ENCODE measurements around the gene MYO7B.
"Not testable (repeated sequence)": the region's sequence is repeated elsewhere in the genome, so short reads cannot be mapped to it uniquely, and the experiment has no call there.

The MYO7B gene

DNA sequence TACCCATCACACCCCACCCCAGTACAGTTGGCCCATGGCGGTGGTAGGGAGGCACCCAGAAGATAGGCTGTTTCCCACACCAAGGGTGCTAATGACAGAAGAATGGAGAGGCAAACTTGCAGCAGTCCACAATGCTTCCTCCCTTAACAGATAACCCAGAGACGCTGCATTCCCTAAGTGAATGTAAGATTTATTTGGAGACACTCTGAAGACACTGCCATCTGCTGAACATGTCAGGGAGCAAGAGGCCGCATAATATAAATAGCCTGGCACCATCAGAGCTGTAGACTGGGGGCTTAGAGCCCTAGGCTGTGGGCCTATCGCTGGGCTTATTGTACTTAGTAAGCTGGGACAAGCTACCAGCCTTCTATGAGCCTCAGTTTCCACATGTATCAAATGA lies 7.0 kb upstream of the MYO7B start:
- Mint-ChIP-seq H3K36me3 (ENCODE audit: low read depth) (peaks cover 22% of the 10 kb centered on the region), H3K4me1 (ENCODE audit: low read depth) (peaks cover 26% of the 10 kb centered on the region), H3K9me3 (peaks cover 8% of the 10 kb centered on the region), H3K27ac (no peak overlapping the region), H3K27me3 (no peaks in the 10 kb centered on the region), H3K4me3 (no peak overlapping the region)
- intact Hi-C loops (cut with micrococcal nuclease), result loop anchor here (5.0 to 10.0 kb wide), 2 partner anchors 34 to 106 kb away; no protein-coding TSS in a partner anchor

DNA sequence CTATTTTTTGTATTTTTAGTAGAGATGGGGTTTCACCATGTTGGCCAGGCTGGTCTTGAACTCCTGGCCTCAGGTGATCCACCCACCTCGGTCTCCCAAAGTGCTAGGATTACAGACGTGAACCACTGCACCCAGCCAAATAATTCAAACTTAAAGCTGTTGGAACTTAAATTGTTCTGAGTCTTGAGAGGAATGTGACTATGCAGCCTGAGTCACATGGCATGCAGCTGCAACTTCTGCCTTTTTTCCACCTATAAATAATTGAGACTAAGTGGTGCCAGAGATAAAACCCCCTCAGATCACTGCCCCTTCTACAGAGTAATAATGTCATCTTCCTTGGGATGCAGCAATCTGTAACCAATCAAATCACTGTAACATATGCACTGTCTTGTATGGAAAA lies 6.1 kb upstream of the MYO7B start:
- H3K4me3 Mint-ChIP-seq, result not testable (repeated sequence)

DNA sequence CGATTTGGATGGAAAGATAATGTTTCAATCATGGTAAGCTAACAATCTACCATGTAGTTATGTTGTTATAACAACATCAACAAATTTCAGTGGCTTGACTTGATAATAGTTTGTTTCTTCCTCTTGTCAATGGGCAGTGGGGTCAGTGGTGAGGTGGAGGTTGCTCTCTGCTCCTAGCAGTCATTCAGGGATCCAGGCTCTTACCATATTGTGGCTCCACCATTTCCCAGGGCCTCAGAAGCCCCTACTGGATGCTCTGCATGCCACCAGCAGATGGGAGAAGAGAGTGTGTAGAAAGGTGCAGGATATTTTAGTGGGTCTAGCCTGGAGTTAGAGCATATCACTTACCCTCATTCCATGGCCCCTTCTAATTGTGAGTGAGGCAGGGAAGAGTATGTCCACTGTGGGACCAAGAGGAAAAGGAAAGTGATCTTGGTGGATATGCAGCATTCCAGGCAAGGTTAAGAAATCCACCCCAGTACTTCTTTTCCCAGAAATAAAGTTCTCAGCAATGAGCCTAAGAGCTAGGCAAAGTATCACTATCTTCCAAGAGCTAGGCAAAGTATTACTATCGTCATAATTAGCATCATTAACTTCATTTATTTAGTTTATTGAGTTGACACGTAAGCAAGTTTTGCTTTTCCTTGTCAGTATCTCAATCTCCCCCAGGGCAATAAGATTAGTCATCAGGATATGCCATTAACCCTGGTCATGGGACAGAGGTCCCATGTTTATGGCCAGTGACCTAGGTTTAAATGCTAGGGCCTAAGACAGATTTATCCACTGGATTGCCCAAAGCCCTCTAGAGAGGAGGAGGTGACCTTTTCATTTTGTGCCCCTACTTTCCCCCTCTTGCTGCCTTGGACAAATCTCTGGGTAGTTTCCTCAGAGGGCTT lies 5.0 kb upstream of the MYO7B start:
- H3K27ac Mint-ChIP-seq, result no peak overlapping the region
- peaks cover 10% of the 10 kb centered on the region for H3K4me1 Mint-ChIP-seq (ENCODE audit: low read depth)
- H3K36me3 Mint-ChIP-seq (ENCODE audit: low read depth), result peaks cover 16% of the 10 kb centered on the region
- no peak overlapping the region for H3K4me3 Mint-ChIP-seq
- intact Hi-C loops (cut with micrococcal nuclease), result no loop called here
- peaks cover 8% of the 10 kb centered on the region for H3K9me3 Mint-ChIP-seq
- H3K27me3 Mint-ChIP-seq, result peaks cover 4% of the 10 kb centered on the region

More for the DNA sequence above, 6.1 kb upstream of the MYO7B start:
- H3K4me1 Mint-ChIP-seq (ENCODE audit: low read depth), result peaks cover 20% of the 10 kb centered on the region
- not testable (repeated sequence) for H3K9me3 Mint-ChIP-seq, H3K27ac Mint-ChIP-seq, H3K27me3 Mint-ChIP-seq
- H3K36me3 Mint-ChIP-seq (ENCODE audit: low read depth), result peaks cover 18% of the 10 kb centered on the region
- intact Hi-C loops (cut with micrococcal nuclease), result loop anchor here (5.0 to 10.0 kb wide), 2 partner anchors 33 to 105 kb away; no protein-coding TSS in a partner anchor

DNA sequence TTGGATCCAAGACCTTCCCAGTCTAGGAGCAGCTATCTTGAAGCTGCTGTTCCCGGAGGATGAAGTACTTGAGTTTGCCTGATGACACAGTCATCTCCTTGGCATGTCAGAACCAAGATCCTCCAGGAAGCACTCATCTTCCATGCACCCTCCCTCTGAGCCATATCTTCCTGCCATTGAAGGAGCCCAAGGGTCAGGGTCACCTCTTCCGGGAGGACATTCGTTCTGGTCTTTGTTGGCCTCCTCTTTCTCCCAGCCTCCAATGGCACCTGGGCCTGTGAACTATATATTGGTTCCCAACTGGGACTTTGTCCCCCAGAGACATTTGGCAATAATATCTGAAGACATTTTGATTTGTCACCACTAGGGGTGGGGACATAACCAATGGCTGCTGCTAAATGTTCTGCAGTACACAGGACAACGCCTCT lies 4.2 kb upstream of the MYO7B start:
- Mint-ChIP-seq H3K4me1 (ENCODE audit: low read depth) (peaks cover 10% of the 10 kb centered on the region), H3K4me3 (no peak overlapping the region)

DNA sequence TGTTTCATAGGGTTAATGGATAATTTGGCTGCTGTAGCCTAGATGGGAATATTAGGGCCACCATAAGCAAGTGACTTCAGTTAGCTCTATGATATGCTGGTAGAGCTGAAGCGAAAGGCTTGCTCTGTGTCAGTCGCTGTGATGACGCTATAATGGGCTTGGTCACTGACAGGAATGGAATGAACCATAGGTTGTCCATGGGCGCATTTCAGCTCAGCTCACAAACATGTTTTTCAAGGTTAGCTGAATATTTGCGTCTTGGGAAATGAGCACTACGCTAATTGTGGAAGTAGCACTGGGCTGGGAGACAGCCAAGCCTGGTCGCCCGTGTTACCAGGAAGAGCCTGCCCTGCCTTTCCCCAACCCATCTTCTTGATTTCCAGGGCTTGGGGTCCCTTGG lies 3.2 kb upstream of the MYO7B start:
- Mint-ChIP-seq H3K4me1 (ENCODE audit: low read depth) (peaks cover 5% of the 10 kb centered on the region), H3K9me3 (peaks cover 8% of the 10 kb centered on the region), H3K27me3 (peaks cover 4% of the 10 kb centered on the region), H3K36me3 (ENCODE audit: low read depth) (no peaks in the 10 kb centered on the region), H3K4me3 (no peak overlapping the region), H3K27ac (no peak overlapping the region)
- intact Hi-C loops (cut with micrococcal nuclease), result no loop called here

More for the DNA sequence above, 4.2 kb upstream of the MYO7B start:
- Mint-ChIP-seq H3K27me3 (peaks cover 4% of the 10 kb centered on the region), H3K36me3 (ENCODE audit: low read depth) (peaks cover 9% of the 10 kb centered on the region), H3K27ac (no peak overlapping the region), H3K9me3 (peaks cover 8% of the 10 kb centered on the region)
- intact Hi-C loops (cut with micrococcal nuclease), result no loop called here

DNA sequence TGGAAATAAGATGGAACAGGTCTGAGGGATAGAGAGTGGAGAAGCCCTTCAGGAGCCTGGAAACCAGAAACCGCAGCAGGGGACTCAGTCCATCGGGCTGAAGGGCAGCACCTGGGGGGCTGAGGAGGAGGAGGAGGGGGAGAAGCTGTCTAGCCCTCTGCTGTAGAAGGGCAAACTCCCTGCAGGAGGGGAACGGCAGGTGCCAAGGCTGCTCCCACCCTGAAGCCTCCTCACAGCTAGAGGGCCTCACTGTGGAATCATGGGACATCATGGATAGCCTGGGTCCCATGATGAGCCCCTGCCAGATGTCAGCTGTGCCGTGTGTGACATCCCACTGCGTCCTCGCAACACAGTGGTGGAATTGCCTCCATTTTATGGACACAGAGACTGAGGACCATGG lies 435 bp downstream of the MYO7B start:
- H3K4me3 Mint-ChIP-seq, result no peak overlapping the region
- H3K27me3 Mint-ChIP-seq, result peaks cover 5% of the 10 kb centered on the region
- no peaks in the 10 kb centered on the region for H3K9me3 Mint-ChIP-seq
- no peaks in the 10 kb centered on the region for H3K36me3 Mint-ChIP-seq (ENCODE audit: low read depth)
- H3K27ac Mint-ChIP-seq, result no peak overlapping the region
- intact Hi-C loops (cut with micrococcal nuclease), result no loop called here
- no peaks in the 10 kb centered on the region for H3K4me1 Mint-ChIP-seq (ENCODE audit: low read depth)

DNA sequence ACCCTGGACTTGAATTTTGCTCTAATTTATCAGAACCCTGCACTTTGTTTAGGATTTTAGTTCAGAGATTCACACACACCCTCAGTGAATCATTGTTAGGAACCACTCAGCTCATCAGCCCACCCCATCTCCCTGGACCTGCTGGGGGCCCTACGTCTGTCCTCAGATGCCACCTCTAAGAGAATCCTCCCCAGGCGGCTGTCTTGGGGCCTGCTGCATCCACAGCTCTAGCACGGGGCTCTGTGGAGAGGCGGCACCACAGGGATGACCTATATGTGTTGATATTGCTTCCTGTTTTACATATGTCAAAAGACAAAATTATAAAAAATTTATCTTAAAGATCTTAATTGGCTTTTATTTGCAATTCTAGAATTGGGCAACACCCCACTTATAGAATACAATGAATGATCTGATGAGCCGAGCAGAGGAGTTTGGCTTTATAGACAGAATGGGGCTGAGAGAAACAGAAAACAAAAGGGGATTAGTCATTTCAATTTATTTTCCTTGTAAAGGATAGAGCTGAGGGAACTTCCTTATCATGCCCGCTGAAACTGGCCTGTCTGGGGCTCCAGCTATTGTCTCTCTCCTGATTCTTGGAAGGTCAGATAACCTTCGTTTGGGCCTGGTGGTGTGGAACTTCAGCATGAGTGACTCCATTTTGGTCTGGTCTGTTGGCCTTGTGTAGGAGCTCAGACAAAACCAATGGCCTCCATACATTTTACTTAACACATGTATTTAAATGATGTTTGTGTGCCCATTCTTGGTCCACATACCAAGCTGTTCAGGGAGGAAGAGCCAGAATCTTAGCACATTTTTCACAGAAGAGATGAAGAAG lies 1.4 kb downstream of the MYO7B start:
- intact Hi-C loops (cut with micrococcal nuclease), result no loop called here
- no peaks in the 10 kb centered on the region for H3K4me1 Mint-ChIP-seq (ENCODE audit: low read depth)
- no peaks in the 10 kb centered on the region for H3K9me3 Mint-ChIP-seq
- no peak overlapping the region for H3K4me3 Mint-ChIP-seq
- no peaks in the 10 kb centered on the region for H3K36me3 Mint-ChIP-seq (ENCODE audit: low read depth)
- no peak overlapping the region for H3K27ac Mint-ChIP-seq
- H3K27me3 Mint-ChIP-seq, result peaks cover 5% of the 10 kb centered on the region

DNA sequence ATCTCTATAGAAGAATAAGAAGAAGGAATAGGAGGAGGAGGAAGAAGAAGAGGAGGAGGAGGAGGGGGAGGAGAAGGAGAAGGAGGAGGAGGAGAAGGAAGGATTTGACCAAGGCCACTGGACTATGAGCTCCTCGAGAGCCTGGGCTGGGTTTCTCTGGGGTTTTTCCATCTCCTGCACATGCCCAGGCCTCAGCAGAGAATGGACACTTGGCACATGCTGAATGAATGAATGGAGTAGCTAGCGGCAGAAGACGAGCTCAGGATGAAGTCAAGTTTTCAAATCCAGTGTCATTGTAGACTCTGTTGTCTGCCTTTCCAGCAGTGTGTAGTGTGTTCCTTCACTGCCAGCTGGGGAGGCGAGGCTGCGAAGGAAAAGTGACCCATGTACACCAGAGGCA lies 2.2 kb downstream of the MYO7B start:
- H3K27ac Mint-ChIP-seq, result no peak overlapping the region
- H3K9me3 Mint-ChIP-seq, result no peaks in the 10 kb centered on the region
- peaks cover 5% of the 10 kb centered on the region for H3K27me3 Mint-ChIP-seq
- no peaks in the 10 kb centered on the region for H3K4me1 Mint-ChIP-seq (ENCODE audit: low read depth)
- intact Hi-C loops (cut with micrococcal nuclease), result no loop called here
- H3K4me3 Mint-ChIP-seq, result no peak overlapping the region
- H3K36me3 Mint-ChIP-seq (ENCODE audit: low read depth), result no peaks in the 10 kb centered on the region

DNA sequence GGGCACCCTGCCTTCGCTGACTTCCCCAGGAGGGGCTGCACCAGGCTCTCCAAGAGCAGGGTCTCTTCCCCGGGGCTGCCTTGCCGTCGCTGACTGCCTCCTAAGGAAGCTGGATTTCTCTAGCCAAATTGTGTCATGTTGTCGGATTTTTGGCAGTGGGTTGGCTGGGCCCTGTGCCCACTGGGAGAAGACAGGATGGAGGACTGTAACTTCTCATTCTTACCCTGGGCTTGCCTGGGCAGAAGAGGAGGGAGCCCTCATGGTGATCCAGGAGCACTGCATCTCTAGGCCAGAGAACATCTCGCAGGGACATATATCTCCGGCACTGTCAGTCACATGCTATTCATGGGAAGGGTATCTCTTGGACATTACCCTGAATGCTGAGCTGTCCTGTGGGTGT lies 6.3 kb downstream of the MYO7B start:
- H3K36me3 Mint-ChIP-seq (ENCODE audit: low read depth), result no peaks in the 10 kb centered on the region
- H3K4me1 Mint-ChIP-seq (ENCODE audit: low read depth), result no peaks in the 10 kb centered on the region
- intact Hi-C loops (cut with micrococcal nuclease), result no loop called here
- H3K27ac Mint-ChIP-seq, result no peak overlapping the region
- H3K9me3 Mint-ChIP-seq, result no peaks in the 10 kb centered on the region
- H3K4me3 Mint-ChIP-seq, result no peak overlapping the region
- H3K27me3 Mint-ChIP-seq, result peaks cover 1% of the 10 kb centered on the region

DNA sequence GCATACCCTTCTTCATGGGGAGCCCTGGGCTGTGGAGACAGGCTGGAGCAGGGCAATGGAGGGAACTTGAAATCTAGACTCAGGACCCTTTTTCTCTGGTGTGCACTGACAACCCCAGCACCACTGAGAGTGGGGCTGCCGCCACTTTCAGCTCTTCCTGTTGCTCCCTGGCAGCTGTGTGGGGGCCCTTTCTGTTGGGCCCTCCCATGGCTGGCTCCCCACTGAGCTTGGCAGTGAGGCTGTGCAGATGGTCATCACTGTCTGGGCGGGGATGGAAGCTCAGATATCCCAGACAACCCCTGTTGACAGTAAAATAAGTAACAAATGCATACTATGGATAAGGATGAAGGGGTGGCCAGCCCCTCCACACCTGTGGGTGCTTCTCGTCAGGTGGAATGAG lies 6.7 kb downstream of the MYO7B start:
- intact Hi-C loops (cut with micrococcal nuclease), result no loop called here
- Mint-ChIP-seq H3K27me3 (peaks cover 4% of the 10 kb centered on the region), H3K4me3 (no peak overlapping the region), H3K9me3 (no peaks in the 10 kb centered on the region), H3K27ac (no peak overlapping the region), H3K36me3 (ENCODE audit: low read depth) (no peaks in the 10 kb centered on the region), H3K4me1 (ENCODE audit: low read depth) (no peaks in the 10 kb centered on the region)

DNA sequence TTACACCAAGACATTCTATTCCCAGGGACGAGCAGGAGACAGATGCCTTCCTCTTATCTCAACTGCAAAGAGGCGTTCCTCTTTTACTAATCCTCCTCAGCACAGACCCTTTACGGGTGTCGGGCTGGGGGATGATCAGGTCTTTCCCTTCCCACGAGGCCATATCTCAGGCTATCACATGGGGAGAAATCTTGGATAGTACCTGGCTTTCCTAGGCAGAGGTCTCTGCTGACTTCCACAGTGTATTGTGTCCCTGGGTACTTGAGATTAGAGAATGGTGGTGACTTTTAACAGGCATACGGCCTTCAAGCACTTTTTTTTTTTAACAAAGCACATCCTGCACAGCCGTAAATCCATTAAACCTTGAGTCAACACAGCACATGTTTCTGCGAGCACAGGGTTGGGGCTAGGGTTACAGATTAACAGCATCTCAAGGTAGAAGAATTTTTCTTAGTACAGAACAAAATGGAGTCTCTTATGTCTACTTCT lies 7.6 kb downstream of the MYO7B start:
- intact Hi-C loops (cut with micrococcal nuclease); H3K4me1 Mint-ChIP-seq (ENCODE audit: low read depth); H3K27me3 Mint-ChIP-seq; H3K36me3 Mint-ChIP-seq (ENCODE audit: low read depth); H3K4me3 Mint-ChIP-seq; H3K27ac Mint-ChIP-seq; H3K9me3 Mint-ChIP-seq: not testable (repeated sequence)

DNA sequence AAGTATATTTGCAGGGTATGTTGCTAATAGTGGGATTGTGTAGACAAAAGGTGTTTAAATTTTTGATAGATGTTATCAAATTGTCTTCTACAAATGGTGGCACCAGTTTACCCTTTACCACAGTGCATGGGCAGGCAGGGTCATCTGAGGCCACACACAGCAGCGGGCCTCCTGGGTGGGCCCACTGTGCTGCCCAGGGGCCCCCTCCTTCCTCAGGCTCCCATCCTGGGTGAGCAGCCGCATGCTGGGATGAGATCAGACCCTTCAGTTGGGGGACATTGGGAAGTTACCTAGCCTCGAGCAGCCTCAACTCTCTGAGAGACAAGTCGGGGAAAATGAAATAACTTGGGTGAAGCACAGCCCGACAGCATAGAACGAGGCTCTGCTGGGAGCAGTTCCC lies 9.7 kb downstream of the MYO7B start:
- no peak overlapping the region for H3K4me3 Mint-ChIP-seq
- H3K27ac Mint-ChIP-seq, result no peak overlapping the region
- no peaks in the 10 kb centered on the region for H3K9me3 Mint-ChIP-seq
- intact Hi-C loops (cut with micrococcal nuclease), result no loop called here
- H3K36me3 Mint-ChIP-seq (ENCODE audit: low read depth), result no peaks in the 10 kb centered on the region
- peaks cover 5% of the 10 kb centered on the region for H3K27me3 Mint-ChIP-seq
- H3K4me1 Mint-ChIP-seq (ENCODE audit: low read depth), result no peaks in the 10 kb centered on the region

DNA sequence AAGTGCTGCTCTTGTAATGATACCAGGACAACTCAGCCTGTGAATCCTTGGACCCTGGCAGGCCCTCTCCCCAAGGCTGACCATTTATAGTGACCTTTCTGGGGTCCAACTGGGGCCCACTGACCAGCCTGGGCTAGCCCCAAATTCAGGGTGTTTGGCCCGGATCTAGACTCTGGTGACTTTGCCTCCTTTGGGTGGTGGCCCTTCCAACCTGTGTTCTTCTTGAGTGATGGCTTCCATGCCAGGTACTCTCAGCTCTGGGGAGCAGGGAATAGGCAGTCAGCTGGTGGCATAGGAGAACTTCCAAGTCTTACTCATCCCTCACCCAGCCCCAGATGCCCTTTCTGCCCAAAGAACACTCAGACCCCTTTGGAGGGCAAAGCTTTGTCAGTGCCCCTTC lies 10.3 kb downstream of the MYO7B start:
- Mint-ChIP-seq H3K27me3 (peaks cover 5% of the 10 kb centered on the region), H3K4me1 (ENCODE audit: low read depth) (no peaks in the 10 kb centered on the region), H3K9me3 (no peaks in the 10 kb centered on the region), H3K36me3 (ENCODE audit: low read depth) (no peaks in the 10 kb centered on the region), H3K27ac (no peak overlapping the region), H3K4me3 (no peak overlapping the region)
- intact Hi-C loops (cut with micrococcal nuclease), result no loop called here

DNA sequence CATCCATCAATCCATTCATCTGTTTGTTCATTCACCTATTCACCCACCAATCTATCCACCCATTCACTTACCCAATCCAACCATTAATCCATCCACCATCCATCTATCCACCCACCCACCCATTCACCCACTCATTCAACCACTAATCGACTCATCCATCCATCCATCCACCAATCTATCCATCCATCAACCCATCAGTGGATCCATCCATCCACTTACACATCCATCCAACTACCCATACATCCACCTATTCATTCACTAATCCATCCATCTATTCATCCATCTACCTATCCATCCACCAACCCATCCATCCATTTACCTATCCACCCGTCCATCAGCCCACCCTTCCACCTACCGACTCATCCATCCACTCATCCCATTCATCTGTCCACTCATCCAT lies 11.3 kb downstream of the MYO7B start:
- Mint-ChIP-seq H3K9me3 (no peaks in the 10 kb centered on the region), H3K27me3 (peaks cover 5% of the 10 kb centered on the region), H3K27ac (no peak overlapping the region), H3K4me3 (no peak overlapping the region), H3K4me1 (ENCODE audit: low read depth) (no peaks in the 10 kb centered on the region), H3K36me3 (ENCODE audit: low read depth) (no peaks in the 10 kb centered on the region)
- intact Hi-C loops (cut with micrococcal nuclease), result no loop called here
